H1 (cell line): ENCODE data around the gene PLXND1. TPM values are rescaled to one million over a fixed set of nuclear protein-coding genes. Genes with fewer than 3 reads are reported as not detected.

Experiments used
- CTCF ChIA-PET: fragments of 300-600 bp; sonication (Branson Sonifier 250); formaldehyde crosslinking; loops from one replicate; lab custom pipeline; 2021; ENCODE audit not compliant: partially characterized antibody; lab: Charles Lee
- POLR2A ChIA-PET: fragments of 300-600 bp; sonication (Branson Sonifier 250); formaldehyde crosslinking; loops from one replicate; lab custom pipeline; 2021; ENCODE audit warnings: inconsistent platforms; ENCODE audit not compliant: partially characterized antibody; lab: Charles Lee
- DNase-seq, 2 experiments: peaks; one replicate each; pipeline versions ENCODE4 v3.0.0 to v3.0.0-alpha.2; 2010 to 2022; ENCODE audit warnings: low spot score in 2 of 2, low read depth in 1 of 2, mixed read lengths in 1 of 2
- FAIRE-seq: peaks from 2 replicates; lab custom pipeline; 2011; peaks lifted over from hg19 to GRCh38; lab: Jason Lieb, UNC
- H2AFZ ChIP-seq: 2 replicates; pipeline ENCODE4 v1.8.1; 2012; ENCODE audit warnings: low read length, inconsistent platforms
- H2AK5ac ChIP-seq: 2 replicates; pipeline ENCODE4 v1.6.1; 2013; ENCODE audit warnings: low read depth, low read length
- H2BK120ac ChIP-seq: replicated peaks from 2 replicates; pipeline ENCODE3; 2013; ENCODE audit warnings: low read depth, low read length, inconsistent platforms
- H2BK12ac ChIP-seq: 2 replicates; pipeline ENCODE4 v1.6.1; 2013; ENCODE audit warnings: low read depth, low read length
- H2BK15ac ChIP-seq: 2 replicates; pipeline ENCODE4 v1.6.1; 2013; ENCODE audit warnings: low read length
- H2BK20ac ChIP-seq: 2 replicates; pipeline ENCODE4 v1.6.1; 2013; ENCODE audit warnings: low read length
- H2BK5ac ChIP-seq: 2 replicates; pipeline ENCODE4 v1.6.1; 2013; ENCODE audit warnings: low read depth, low read length
- H3K14ac ChIP-seq: 2 replicates; pipeline ENCODE4 v1.6.1; 2013; ENCODE audit warnings: inconsistent platforms; ENCODE audit not compliant: insufficient read length
- H3K18ac ChIP-seq: 2 replicates; pipeline ENCODE4 v1.6.1; 2013; ENCODE audit warnings: low read length; ENCODE audit errors: extremely low read depth
- H3K23ac ChIP-seq: 2 replicates; pipeline ENCODE4 v1.6.1; 2013; ENCODE audit warnings: inconsistent platforms; ENCODE audit not compliant: insufficient read length
- H3K23me2 ChIP-seq: 2 replicates; pipeline ENCODE4 v1.6.1; 2013; ENCODE audit warnings: low read depth, low read length
- H3K27ac ChIP-seq: 2 replicates; pipeline ENCODE4 v1.6.1; 2011; ENCODE audit warnings: low read depth, low read length, inconsistent platforms
- H3K27me3 ChIP-seq, 4 experiments: replicated peaks in 1 of 4; 1 replicate in 1 of 4; 2 replicates in 3 of 4; pipeline versions ENCODE4 v1.6.1 to v1.8.1; 2011 to 2013; ENCODE audit warnings: low read length in 3 of 4, mild to moderate bottlenecking in 3 of 4, inconsistent platforms in 2 of 4, mixed read lengths in 2 of 4, moderate library complexity in 1 of 4; ENCODE audit not compliant: control insufficient read depth in 3 of 4, insufficient read depth in 3 of 4; ENCODE audit errors: extremely low read depth in 1 of 4
- H3K36me3 ChIP-seq, 4 experiments: 2 replicates each; pipeline versions ENCODE4 v1.6.1 to v1.8.1; 2011 to 2013; ENCODE audit warnings: mild to moderate bottlenecking in 4 of 4, low read length in 3 of 4, moderate library complexity in 2 of 4, control low read depth in 1 of 4, inconsistent platforms in 1 of 4; ENCODE audit not compliant: insufficient read depth in 4 of 4, control insufficient read depth in 2 of 4
- H3K4ac ChIP-seq: replicated peaks from 2 replicates; pipeline ENCODE3; 2013; ENCODE audit warnings: low read length, low read depth, mixed read lengths, inconsistent platforms; ENCODE audit not compliant: insufficient read length
- H3K4me1 ChIP-seq, 4 experiments: replicated peaks in 1 of 4; 1 replicate in 1 of 4; 2 replicates in 3 of 4; pipeline versions ENCODE4 v1.6.1 to v1.8.1; 2011 to 2013; ENCODE audit warnings: low read length in 3 of 4, inconsistent platforms in 2 of 4, mixed read lengths in 1 of 4; ENCODE audit not compliant: insufficient read depth in 4 of 4, control insufficient read depth in 3 of 4
- H3K4me2 ChIP-seq, 2 experiments: 2 replicates each; pipeline versions ENCODE4 v1.6.1 to v1.8.1; 2011 to 2013; ENCODE audit warnings: low read depth in 2 of 2, low read length in 2 of 2, control low read depth in 1 of 2, inconsistent platforms in 1 of 2, mild to moderate bottlenecking in 1 of 2; ENCODE audit not compliant: insufficient read depth in 1 of 2
- H3K4me3 ChIP-seq, 4 experiments: fragments of 200-600, 300-600 bp in 1 of 4; sonication (generic), shearing (Covaris generic), sonication (Bioruptor Twin) in 1 of 4; 2 replicates each; pipeline versions ENCODE4 v1.5.1 to v1.8.1; 2011 to 2016; ENCODE audit warnings: low read length in 4 of 4, low read depth in 3 of 4, control low read depth in 2 of 4, inconsistent platforms in 2 of 4, mild to moderate bottlenecking in 2 of 4, mixed read lengths in 1 of 4, moderate library complexity in 1 of 4; ENCODE audit not compliant: insufficient read depth in 2 of 4; ENCODE audit errors: extremely low read depth in 1 of 4
- H3K56ac ChIP-seq: replicated peaks from 2 replicates; pipeline ENCODE3; 2013; ENCODE audit warnings: low read depth, mild to moderate bottlenecking, mixed read lengths, low read length, inconsistent platforms; ENCODE audit not compliant: insufficient read length
- H3K79me1 ChIP-seq: 2 replicates; pipeline ENCODE4 v1.6.1; 2013; ENCODE audit warnings: low read depth, low read length, control low read depth
- H3K79me2 ChIP-seq, 2 experiments: 2 replicates each; pipeline versions ENCODE4 v1.6.1 to v1.8.1; 2012 to 2013; ENCODE audit warnings: low read length in 2 of 2, mild to moderate bottlenecking in 2 of 2, inconsistent platforms in 1 of 2; ENCODE audit not compliant: insufficient read depth in 2 of 2, control insufficient read depth in 1 of 2
- H3K9ac ChIP-seq, 4 experiments: replicated peaks in 1 of 4; 1 replicate in 1 of 4; 2 replicates in 3 of 4; pipeline versions ENCODE4 v1.6.1 to v1.8.1; 2011 to 2013; ENCODE audit warnings: low read depth in 3 of 4, low read length in 3 of 4, control low read depth in 2 of 4, mild to moderate bottlenecking in 2 of 4, moderate library complexity in 2 of 4, inconsistent platforms in 1 of 4; ENCODE audit errors: extremely low read depth in 1 of 4
- H3K9me3 ChIP-seq, 2 experiments: 2 replicates each; pipeline versions ENCODE4 v1.6.1 to v1.8.1; 2012 to 2013; ENCODE audit warnings: mild to moderate bottlenecking in 2 of 2, moderate library complexity in 2 of 2, control low read depth in 1 of 2, inconsistent platforms in 1 of 2, low read depth in 1 of 2, low read length in 1 of 2, mixed read lengths in 1 of 2; ENCODE audit not compliant: insufficient read depth in 2 of 2
- H4K20me1 ChIP-seq, 2 experiments: replicated peaks in 1 of 2; 2 replicates each; pipeline versions ENCODE3 to v1.8.1; 2011 to 2013; ENCODE audit warnings: inconsistent platforms in 2 of 2, low read length in 2 of 2, mild to moderate bottlenecking in 1 of 2; ENCODE audit not compliant: insufficient read depth in 2 of 2, control insufficient read depth in 1 of 2
- H4K5ac ChIP-seq: 2 replicates; pipeline ENCODE4 v1.6.1; 2013; ENCODE audit warnings: low read length, low read depth, mixed read lengths, inconsistent platforms; ENCODE audit not compliant: insufficient read length
- H4K8ac ChIP-seq: 2 replicates; pipeline ENCODE4 v1.8.0; 2013; ENCODE audit warnings: mild to moderate bottlenecking, moderate library complexity, low read length, inconsistent platforms; ENCODE audit not compliant: insufficient read depth; ENCODE audit errors: extremely low read depth
- H4K91ac ChIP-seq: replicated peaks from 2 replicates; pipeline ENCODE3; 2013; ENCODE audit warnings: low read length, mixed read lengths, inconsistent platforms; ENCODE audit not compliant: insufficient read length
- BACH1 ChIP-seq: IDR thresholded peaks from 2 replicates; pipeline ENCODE4 v1.6.1; 2012; ENCODE audit warnings: low read length, improper control_type of control experiment
- CBX5 ChIP-seq: fragments of 300-800, 300-1000 bp; sonication (generic); IDR thresholded peaks from 2 replicates; pipeline ENCODE4 v1.7.1; 2016; ENCODE audit warnings: antibody characterized with exemption, low read length, low read depth
- CHD2 ChIP-seq: IDR thresholded peaks from 2 replicates; pipeline ENCODE4 v1.6.1; 2012; ENCODE audit warnings: low read length, improper control_type of control experiment
- E2F6 ChIP-seq: IDR thresholded peaks from 2 replicates; pipeline ENCODE4 v1.6.1; 2012; ENCODE audit warnings: inconsistent platforms
- EGR1 ChIP-seq: IDR thresholded peaks from 2 replicates; pipeline ENCODE4 v1.6.1; 2011; ENCODE audit warnings: low read depth, low read length, borderline replicate concordance
- EP300 ChIP-seq, 2 experiments: IDR thresholded peaks; 1 replicate in 1 of 2; 2 replicates in 1 of 2; pipeline ENCODE4 v1.6.1; 2011 to 2012; ENCODE audit warnings: low read depth in 2 of 2, low read length in 2 of 2, mild to moderate bottlenecking in 2 of 2, borderline replicate concordance in 1 of 2, inconsistent platforms in 1 of 2, moderate library complexity in 1 of 2
- GTF2F1 ChIP-seq: IDR thresholded peaks from 2 replicates; pipeline ENCODE4 v1.6.1; 2012; ENCODE audit warnings: low read depth, low read length, improper control_type of control experiment, borderline replicate concordance
- HDAC2 ChIP-seq, 2 experiments: fragments of 300-600 bp in 1 of 2; sonication (generic) in 1 of 2; IDR thresholded peaks; 2 replicates each; pipeline ENCODE4 v1.6.1; 2011 to 2012; ENCODE audit warnings: low read depth in 2 of 2, low read length in 2 of 2, mild to moderate bottlenecking in 2 of 2, moderate library complexity in 2 of 2, borderline replicate concordance in 1 of 2, inconsistent platforms in 1 of 2
- POLR2AphosphoS5 ChIP-seq: IDR thresholded peaks from 2 replicates; pipeline ENCODE4 v1.6.1; 2011; ENCODE audit warnings: low read depth, low read length
- RNF2 ChIP-seq: fragments of 200-900, 300-1000 bp; sonication (generic); IDR thresholded peaks from 2 replicates; pipeline ENCODE4 v1.7.1; 2016; ENCODE audit warnings: borderline replicate concordance, low read depth, mild to moderate bottlenecking, antibody characterized with exemption, low read length; ENCODE audit not compliant: poor library complexity, severe bottlenecking; ENCODE audit errors: missing control alignments
- WGBS, 2 experiments: shearing (Covaris generic) in 1 of 2; methylation state at CpG; one replicate each; pipeline versions ENCODE4 v1.1.6 to v1.1.7; 2013 to 2015; ENCODE audit warnings: low lambda C conversion rate in 2 of 2, mixed read lengths in 2 of 2, inconsistent platforms in 1 of 2, low coverage in 1 of 2, missing lambda C conversion rate in 1 of 2; ENCODE audit not compliant: insufficient replicate concordance in 2 of 2, insufficient coverage in 1 of 2, insufficient read length in 1 of 2; ENCODE audit errors: extremely low coverage in 1 of 2, missing lambda C conversion rate in 1 of 2; 5-methylcytosine and 5-hydroxymethylcytosine counted together
- polyA plus RNA-seq, 7 experiments: library from polyadenylated mRNA; depleted of rRNA in 3 of 7; stranded (reverse) in 5 of 7; unstranded in 2 of 7; fragments of >200 nt in 5 of 7; fragments of 200-250 nt in 2 of 7; gene quantifications; 1 replicate in 5 of 7; 2 replicates in 1 of 7; 4 replicates in 1 of 7; pipeline versions ENCODE4 v1.2.1 to v1.2.3, GENCODE V29; 2011 to 2013; ENCODE audit warnings: missing spikeins in 2 of 7, mixed read lengths in 2 of 7
- total RNA-seq: library from RNA; stranded (reverse); fragmentation: NEBNext Ultra II Directional; extraction: Animal tissue kit (Norgen Biotek cat#: 25700); gene quantifications from 2 replicates; pipeline ENCODE4 v1.2.1, GENCODE V29; 2021
- TF ChIP-seq, protein P1 (sequence below): IDR thresholded peaks from 2 replicates; pipeline ENCODE4 v1.6.1; 2012; ENCODE audit warnings: inconsistent platforms

The PLXND1 gene
- total and polyA plus RNA-seq, 2 of the 8 experiments (the other 6 are each of a cell fraction or from before 2014, with no cell fraction given), result 17.7 to 66.4 TPM

DNA sequence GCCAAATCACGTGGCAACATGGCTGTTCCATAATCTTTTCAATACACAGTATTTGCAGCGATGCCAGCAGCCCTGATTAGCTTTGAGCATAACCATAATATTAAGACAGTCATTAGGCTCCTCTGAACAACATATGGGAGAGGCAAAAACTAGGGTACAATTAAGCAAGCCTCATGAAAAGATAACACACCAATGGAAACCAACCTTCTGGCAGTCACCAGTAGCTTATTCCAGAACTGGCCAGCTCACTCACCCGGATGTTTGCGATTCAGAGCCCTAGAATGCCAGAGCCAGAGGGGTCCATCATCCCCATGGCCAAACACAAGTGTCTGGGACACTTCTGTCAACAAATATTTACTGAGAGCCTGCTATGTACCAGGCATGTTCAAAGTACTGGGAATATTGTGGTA lies 48.8 kb upstream of the PLXND1 start:
- H3K9me3 ChIP-seq, result no peaks in the 10 kb centered on the region
- H3K79me2 ChIP-seq, result no peaks in the 10 kb centered on the region
- no peak overlapping the region for H3K56ac ChIP-seq
- no peaks in the 10 kb centered on the region; the same call in 1 of the 2 replicates for H3K79me1 ChIP-seq
- no peaks in the 10 kb centered on the region for H4K20me1 ChIP-seq
- H3K4me3 ChIP-seq, result no peak overlapping the region
- H3K14ac ChIP-seq, result no peak overlapping the region
- 99% methylated on average over 4 of the region's 4 CpGs; no CpG with 5 or more reads in 1 of the 2 experiments for WGBS, 2 experiments
- H3K4me2 ChIP-seq, result no peak overlapping the region
- H3K27ac ChIP-seq, result no peak overlapping the region
- FAIRE-seq, result no peak
- H3K27me3 ChIP-seq, result no peaks in the 10 kb centered on the region
- ChIA-PET CTCF (interaction anchor here (0.6 to 2.8 kb wide), 6 partner anchors 18 to 185 kb away, joined by 3 to 9 read pairs (median 3); no protein-coding TSS in a partner anchor), POLR2A (interaction anchor here (1.1 kb wide), 1 partner anchor 107 kb away, joined by 3 read pairs; no protein-coding TSS in a partner anchor)
- H3K23ac ChIP-seq, result no peak overlapping the region
- H4K5ac ChIP-seq, result no peak overlapping the region
- H4K91ac ChIP-seq, result no peak overlapping the region
- no peak overlapping the region for H2AK5ac ChIP-seq
- no peak overlapping the region for H2BK12ac ChIP-seq
- no peak overlapping the region for H2AFZ ChIP-seq
- no peak overlapping the region for H2BK20ac ChIP-seq
- no peak overlapping the region for H3K18ac ChIP-seq
- H3K4ac ChIP-seq, result no peak overlapping the region
- no peak overlapping the region for H2BK5ac ChIP-seq
- no peak for DNase-seq
- peaks cover 0 to 7% (median under 1%) of the 10 kb centered on the region in 4 experiments; a peak in 2 of 7 replicates for H3K4me1 ChIP-seq
- H3K23me2 ChIP-seq, result no peaks in the 10 kb centered on the region
- H2BK15ac ChIP-seq, result no peak overlapping the region
- H3K36me3 ChIP-seq, result peaks cover 0 to 7% (median 2%) of the 10 kb centered on the region in 4 experiments; a peak in 2 of 8 replicates
- H3K9ac ChIP-seq, result no peak overlapping the region
- no peak overlapping the region for H2BK120ac ChIP-seq
- no peak overlapping the region; the same call in 1 of the 2 replicates for H4K8ac ChIP-seq
- no peak for TF ChIP-seq GTF2F1
- no peak for TF ChIP-seq EGR1
- no peak for TF ChIP-seq POLR2AphosphoS5
- TF ChIP-seq, protein P1, sequence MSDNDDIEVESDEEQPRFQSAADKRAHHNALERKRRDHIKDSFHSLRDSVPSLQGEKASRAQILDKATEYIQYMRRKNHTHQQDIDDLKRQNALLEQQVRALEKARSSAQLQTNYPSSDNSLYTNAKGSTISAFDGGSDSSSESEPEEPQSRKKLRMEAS, result no peak
- TF ChIP-seq HDAC2 (IDR thresholded peaks at IDR 0.05; ENCODE audit: borderline replicate concordance in 1 of 2, low read depth in 2 of 2, low read length in 2 of 2), result no peak
- TF ChIP-seq RNF2, result no peak
- no peak for TF ChIP-seq CBX5
- no peak for TF ChIP-seq CHD2
- no peak for TF ChIP-seq BACH1
- TF ChIP-seq E2F6, result no peak
- TF ChIP-seq EP300 (IDR thresholded peaks at IDR 0.05; ENCODE audit: borderline replicate concordance in 1 of 2, low read depth in 2 of 2, low read length in 2 of 2), result no peak
